ENCODE results near the gene SPAG7.
"Not testable (repeated sequence)": the region's sequence is repeated elsewhere in the genome, so short reads cannot be mapped to it uniquely, and the experiment has no call there.

SPAG7 gene

DNA sequence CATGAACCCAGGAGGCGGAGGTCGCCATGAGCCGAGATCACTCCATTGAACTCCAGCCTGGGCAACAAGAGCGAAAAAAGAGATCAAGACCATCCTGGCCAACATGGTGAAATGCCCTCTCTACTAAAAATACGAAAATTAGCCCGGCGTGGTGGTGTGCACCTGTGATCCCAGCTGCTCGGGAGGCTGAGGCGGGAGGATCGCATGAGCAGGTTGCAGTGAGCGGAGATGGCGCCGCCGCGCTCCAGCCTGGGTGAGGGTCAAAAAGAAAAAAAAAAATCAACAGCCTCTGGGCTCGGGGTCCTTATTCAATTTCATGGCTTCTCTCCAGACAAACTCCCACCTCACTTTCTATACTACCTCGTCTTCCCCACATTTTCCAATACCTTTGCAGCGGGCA lies 38.7 kb downstream of the SPAG7 start:
- Histone ChIP-seq H3K4me3 (ENCODE audit: low read depth, low read length) (no peak overlapping the region), H3K4me1 (ENCODE audit: control insufficient read depth, insufficient read depth, low read length) (no peaks in the 10 kb centered on the region; the same call in 1 of the 2 replicates), H3K36me3 (ENCODE audit: control insufficient read depth in 2 of 2, insufficient read depth in 1 of 2, low read length in 2 of 2) (peaks cover 4 to 23% of the 10 kb centered on the region in 2 experiments; a peak in 2 of 3 replicates), H3K9me3 (ENCODE audit: control insufficient read depth, insufficient read depth, low read depth, low read length) (no peaks in the 10 kb centered on the region), H3K27ac (ENCODE audit: extremely low read depth, low read depth, low read length) (no peak overlapping the region)
- TF ChIP-seq ZNF335 (tag by site-specific recombination; conservative IDR thresholded peaks at IDR 0.05) (no peak), ZNF544 (tag by site-specific recombination; IDR thresholded peaks at IDR 0.05) (no peak), GLI2 (tag by site-specific recombination; IDR thresholded peaks at IDR 0.05; ENCODE audit: borderline replicate concordance, low read depth) (no peak), ZNF302 (tag by site-specific recombination; IDR thresholded peaks at IDR 0.05; ENCODE audit: low read depth) (no peak), ZNF776 (tag by site-specific recombination; IDR thresholded peaks at IDR 0.05; ENCODE audit: borderline replicate concordance) (no peak), ZNF624 (tag by site-specific recombination; IDR thresholded peaks at IDR 0.05) (no peak), ZNF510 (tag by site-specific recombination; IDR thresholded peaks at IDR 0.05; ENCODE audit: insufficient replicate concordance) (no peak), ZNF184 (tag by site-specific recombination; IDR thresholded peaks at IDR 0.05) (no peak), ZNF366 (tag by site-specific recombination; conservative IDR thresholded peaks at IDR 0.05) (no peak), ZBTB17 (tag by site-specific recombination; IDR thresholded peaks at IDR 0.05) (no peak), ZBTB8A (tag by site-specific recombination; IDR thresholded peaks at IDR 0.05) (no peak), KLF9 (tag by site-specific recombination; IDR thresholded peaks at IDR 0.05; ENCODE audit: low read depth) (no peak), ZNF155 (tag by site-specific recombination; IDR thresholded peaks at IDR 0.05) (no peak), ZNF157 (tag by site-specific recombination; IDR thresholded peaks at IDR 0.05) (no peak), ZNF530 (tag by site-specific recombination; IDR thresholded peaks at IDR 0.05; ENCODE audit: low read depth) (no peak)
- TF ChIP-seq, protein P1, sequence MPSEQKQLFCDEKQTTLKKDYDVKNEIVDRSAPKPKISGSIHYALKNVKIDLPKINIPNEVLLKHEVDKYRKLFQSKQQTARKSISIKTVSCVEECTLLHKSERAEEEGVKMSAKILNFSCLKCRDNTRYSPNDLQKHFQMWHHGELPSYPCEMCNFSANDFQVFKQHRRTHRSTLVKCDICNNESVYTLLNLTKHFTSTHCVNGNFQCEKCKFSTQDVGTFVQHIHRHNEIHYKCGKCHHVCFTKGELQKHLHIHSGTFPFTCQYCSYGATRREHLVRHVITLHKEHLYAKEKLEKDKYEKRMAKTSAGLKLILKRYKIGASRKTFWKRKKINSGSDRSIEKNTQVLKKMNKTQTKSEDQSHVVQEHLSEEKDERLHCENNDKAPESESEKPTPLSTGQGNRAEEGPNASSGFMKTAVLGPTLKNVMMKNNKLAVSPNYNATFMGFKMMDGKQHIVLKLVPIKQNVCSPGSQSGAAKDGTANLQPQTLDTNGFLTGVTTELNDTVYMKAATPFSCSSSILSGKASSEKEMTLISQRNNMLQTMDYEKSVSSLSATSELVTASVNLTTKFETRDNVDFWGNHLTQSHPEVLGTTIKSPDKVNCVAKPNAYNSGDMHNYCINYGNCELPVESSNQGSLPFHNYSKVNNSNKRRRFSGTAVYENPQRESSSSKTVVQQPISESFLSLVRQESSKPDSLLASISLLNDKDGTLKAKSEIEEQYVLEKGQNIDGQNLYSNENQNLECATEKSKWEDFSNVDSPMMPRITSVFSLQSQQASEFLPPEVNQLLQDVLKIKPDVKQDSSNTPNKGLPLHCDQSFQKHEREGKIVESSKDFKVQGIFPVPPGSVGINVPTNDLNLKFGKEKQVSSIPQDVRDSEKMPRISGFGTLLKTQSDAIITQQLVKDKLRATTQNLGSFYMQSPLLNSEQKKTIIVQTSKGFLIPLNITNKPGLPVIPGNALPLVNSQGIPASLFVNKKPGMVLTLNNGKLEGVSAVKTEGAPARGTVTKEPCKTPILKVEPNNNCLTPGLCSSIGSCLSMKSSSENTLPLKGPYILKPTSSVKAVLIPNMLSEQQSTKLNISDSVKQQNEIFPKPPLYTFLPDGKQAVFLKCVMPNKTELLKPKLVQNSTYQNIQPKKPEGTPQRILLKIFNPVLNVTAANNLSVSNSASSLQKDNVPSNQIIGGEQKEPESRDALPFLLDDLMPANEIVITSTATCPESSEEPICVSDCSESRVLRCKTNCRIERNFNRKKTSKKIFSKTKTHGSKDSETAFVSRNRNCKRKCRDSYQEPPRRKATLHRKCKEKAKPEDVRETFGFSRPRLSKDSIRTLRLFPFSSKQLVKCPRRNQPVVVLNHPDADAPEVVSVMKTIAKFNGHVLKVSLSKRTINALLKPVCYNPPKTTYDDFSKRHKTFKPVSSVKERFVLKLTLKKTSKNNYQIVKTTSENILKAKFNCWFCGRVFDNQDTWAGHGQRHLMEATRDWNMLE (tag by site-specific recombination; conservative IDR thresholded peaks at IDR 0.05; ENCODE audit: low read depth): no peak
- TF ChIP-seq, protein P2, sequence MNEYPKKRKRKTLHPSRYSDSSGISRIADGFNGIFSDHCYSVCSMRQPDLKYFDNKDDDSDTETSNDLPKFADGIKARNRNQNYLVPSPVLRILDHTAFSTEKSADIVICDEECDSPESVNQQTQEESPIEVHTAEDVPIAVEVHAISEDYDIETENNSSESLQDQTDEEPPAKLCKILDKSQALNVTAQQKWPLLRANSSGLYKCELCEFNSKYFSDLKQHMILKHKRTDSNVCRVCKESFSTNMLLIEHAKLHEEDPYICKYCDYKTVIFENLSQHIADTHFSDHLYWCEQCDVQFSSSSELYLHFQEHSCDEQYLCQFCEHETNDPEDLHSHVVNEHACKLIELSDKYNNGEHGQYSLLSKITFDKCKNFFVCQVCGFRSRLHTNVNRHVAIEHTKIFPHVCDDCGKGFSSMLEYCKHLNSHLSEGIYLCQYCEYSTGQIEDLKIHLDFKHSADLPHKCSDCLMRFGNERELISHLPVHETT (tag by site-specific recombination; IDR thresholded peaks at IDR 0.05): no peak
- TF ChIP-seq, protein P3, sequence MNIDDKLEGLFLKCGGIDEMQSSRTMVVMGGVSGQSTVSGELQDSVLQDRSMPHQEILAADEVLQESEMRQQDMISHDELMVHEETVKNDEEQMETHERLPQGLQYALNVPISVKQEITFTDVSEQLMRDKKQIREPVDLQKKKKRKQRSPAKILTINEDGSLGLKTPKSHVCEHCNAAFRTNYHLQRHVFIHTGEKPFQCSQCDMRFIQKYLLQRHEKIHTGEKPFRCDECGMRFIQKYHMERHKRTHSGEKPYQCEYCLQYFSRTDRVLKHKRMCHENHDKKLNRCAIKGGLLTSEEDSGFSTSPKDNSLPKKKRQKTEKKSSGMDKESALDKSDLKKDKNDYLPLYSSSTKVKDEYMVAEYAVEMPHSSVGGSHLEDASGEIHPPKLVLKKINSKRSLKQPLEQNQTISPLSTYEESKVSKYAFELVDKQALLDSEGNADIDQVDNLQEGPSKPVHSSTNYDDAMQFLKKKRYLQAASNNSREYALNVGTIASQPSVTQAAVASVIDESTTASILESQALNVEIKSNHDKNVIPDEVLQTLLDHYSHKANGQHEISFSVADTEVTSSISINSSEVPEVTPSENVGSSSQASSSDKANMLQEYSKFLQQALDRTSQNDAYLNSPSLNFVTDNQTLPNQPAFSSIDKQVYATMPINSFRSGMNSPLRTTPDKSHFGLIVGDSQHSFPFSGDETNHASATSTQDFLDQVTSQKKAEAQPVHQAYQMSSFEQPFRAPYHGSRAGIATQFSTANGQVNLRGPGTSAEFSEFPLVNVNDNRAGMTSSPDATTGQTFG (tag by site-specific recombination; IDR thresholded peaks at IDR 0.05; ENCODE audit: borderline replicate concordance): no peak
- TF ChIP-seq, protein P4, sequence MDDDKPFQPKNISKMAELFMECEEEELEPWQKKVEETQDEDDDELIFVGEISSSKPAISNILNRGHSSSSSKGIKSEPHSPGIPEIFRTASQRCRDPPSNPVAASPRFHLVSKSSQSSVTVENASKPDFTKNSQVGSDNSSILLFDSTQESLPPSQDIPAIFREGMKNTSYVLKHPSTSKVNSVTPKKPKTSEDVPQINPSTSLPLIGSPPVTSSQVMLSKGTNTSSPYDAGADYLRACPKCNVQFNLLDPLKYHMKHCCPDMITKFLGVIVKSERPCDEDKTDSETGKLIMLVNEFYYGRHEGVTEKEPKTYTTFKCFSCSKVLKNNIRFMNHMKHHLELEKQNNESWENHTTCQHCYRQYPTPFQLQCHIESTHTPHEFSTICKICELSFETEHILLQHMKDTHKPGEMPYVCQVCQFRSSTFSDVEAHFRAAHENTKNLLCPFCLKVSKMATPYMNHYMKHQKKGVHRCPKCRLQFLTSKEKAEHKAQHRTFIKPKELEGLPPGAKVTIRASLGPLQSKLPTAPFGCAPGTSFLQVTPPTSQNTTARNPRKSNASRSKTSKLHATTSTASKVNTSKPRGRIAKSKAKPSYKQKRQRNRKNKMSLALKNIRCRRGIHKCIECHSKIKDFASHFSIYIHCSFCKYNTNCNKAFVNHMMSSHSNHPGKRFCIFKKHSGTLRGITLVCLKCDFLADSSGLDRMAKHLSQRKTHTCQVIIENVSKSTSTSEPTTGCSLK (tag by site-specific recombination; IDR thresholded peaks at IDR 0.05): no peak
- TF ChIP-seq, protein P5, sequence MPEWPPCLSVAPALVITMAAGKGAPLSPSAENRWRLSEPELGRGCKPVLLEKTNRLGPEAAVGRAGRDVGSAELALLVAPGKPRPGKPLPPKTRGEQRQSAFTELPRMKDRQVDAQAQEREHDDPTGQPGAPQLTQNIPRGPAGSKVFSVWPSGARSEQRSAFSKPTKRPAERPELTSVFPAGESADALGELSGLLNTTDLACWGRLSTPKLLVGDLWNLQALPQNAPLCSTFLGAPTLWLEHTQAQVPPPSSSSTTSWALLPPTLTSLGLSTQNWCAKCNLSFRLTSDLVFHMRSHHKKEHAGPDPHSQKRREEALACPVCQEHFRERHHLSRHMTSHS (tag by site-specific recombination; IDR thresholded peaks at IDR 0.05): no peak
- CTCF ChIA-PET: no interaction called here
- POLR2A ChIA-PET: interaction anchor here (0.9 to 2.3 kb wide), 2 partner anchors 11 to 38 kb away, joined by 3 to 13 read pairs; partner anchors contain the start of genes RNF167, SLC25A11 and SPAG7

DNA sequence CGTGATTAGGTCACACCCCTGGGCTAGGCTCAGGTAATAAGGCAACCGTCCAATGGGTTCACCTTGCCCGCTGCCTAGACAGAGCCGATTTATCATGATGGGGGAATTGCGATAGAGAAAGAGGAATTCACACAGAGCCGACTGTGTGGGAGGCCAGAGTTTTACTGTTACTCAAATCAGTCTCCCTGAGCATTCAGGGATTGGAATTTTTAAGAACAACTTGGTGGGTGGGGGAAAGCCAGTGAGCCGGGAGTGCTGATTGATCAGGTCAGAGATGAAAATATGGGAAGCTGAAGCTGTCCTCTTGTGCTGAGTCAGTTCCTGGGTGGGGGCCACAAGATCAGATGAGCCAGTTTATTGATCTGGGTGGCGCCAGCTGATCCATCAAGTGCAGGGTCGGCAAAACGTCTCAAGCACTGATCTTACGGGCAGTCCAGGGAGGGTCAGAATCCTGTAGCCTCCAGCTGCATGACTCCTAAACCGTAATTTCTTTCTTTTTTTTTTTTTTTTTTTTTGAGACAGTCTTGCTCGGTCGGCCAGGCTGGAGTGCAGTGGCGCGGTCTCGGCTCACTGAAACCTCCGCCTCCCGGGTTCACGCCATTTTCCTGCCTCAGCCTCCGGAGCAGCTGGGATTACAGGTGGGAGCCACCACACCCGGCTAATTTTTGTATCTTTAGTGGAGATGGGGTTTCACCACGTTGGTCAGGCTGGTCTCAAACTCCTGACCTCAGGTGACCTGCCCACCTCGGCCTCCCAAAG lies 40.9 kb downstream of the SPAG7 start:
- CTCF ChIA-PET: interaction anchor here (0.6 kb wide), 1 partner anchor 75 kb away, joined by 3 read pairs; no protein-coding TSS in a partner anchor
- H3K27ac ChIP-seq (ENCODE audit: extremely low read depth, low read depth, low read length); H3K9me3 ChIP-seq (ENCODE audit: control insufficient read depth, insufficient read depth, low read depth, low read length); H3K4me1 ChIP-seq (ENCODE audit: control insufficient read depth, insufficient read depth, low read length); H3K4me3 ChIP-seq (ENCODE audit: low read depth, low read length): not testable (repeated sequence)
- H3K36me3 ChIP-seq (ENCODE audit: control insufficient read depth in 2 of 2, insufficient read depth in 1 of 2, low read length in 2 of 2): peaks cover 4 to 15% of the 10 kb centered on the region in 2 experiments; a peak in 2 of 3 replicates
- POLR2A ChIA-PET: interaction anchor here (0.6 to 1.2 kb wide), 5 partner anchors 12 to 1081 kb away, joined by 3 to 9 read pairs (median 3); partner anchors contain the start of genes NCBP3, RNF167, SLC25A11 and SPAG7
